Activated CD8-positive, alpha-beta memory T cell treated with anti-CD3 and anti-CD28 coated beads for 1 hour (primary cell): ENCODE measurements around the gene TDRD9.

Source experiments
- DNase-seq, 2 donors: peaks; one replicate each; pipeline ENCODE4 v3.0.0-alpha.2; 2020; ENCODE audit warnings: low read depth in 1 of 2; ENCODE audit errors: extremely low read depth in 1 of 2

The TDRD9 gene

DNA sequence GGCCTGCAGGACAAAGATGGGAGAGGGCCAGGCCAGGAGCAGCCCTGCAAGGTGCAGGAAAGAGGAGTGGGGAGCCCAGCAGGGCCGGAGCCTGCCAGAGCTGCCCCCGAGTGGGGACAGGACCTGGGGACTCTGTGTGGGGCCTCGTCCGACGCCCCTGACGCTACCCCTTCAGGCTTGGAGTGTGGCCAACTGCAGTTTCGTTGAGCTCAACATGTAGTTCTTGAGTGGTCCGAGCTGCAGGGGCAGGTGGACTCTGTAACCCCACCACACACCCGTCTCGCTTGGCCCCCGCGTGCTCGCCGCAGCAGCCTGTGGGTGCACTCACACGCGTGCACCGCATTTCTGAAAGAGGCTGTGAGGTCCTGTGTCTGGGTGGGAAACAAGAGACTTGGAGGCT is 159.2 kb downstream of the TDRD9 start:
- no peak for DNase-seq

DNA sequence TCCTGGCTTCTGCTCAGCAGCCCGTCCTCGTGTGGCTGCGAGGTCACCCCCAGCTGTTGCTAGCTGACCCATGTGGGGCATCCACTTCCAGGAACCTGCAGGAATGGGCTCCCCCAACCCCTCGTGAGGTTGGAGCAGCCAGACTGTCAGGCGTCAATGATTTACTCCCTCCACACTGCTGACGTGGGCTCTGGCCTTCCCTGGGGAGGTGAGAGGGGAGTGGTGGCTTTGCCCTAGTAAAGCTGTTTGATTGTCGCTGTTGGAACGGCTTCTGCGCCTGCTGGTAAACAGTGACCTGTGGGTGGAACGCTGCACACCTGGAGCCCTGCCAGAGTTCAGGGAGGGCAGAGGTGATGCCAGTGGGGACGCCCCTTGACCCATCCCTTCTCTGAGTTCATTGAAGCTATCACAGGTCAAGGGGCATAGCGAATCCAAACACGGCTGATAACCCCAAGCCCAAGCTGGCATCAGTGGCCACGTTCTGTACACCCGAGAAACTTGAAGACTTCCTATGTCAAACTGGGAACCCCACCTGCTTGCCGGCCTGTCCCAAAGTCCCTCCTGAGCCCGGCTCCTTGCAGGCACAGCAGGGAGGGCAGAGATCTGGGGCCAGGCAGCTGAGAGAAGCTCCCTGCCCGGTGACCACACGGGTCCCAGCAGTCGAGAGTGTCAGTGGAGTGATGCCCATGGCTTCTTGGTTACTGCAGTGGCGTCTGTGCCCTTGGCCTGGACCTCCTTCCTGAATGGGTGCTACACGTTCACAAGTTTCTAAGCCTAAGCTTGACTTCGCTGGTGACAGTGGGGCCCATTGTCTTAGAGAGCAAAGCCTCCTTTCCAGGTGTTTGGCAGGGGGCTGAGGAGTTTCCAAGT is 160.0 kb downstream of the TDRD9 start:
- DNase-seq: no peak

DNA sequence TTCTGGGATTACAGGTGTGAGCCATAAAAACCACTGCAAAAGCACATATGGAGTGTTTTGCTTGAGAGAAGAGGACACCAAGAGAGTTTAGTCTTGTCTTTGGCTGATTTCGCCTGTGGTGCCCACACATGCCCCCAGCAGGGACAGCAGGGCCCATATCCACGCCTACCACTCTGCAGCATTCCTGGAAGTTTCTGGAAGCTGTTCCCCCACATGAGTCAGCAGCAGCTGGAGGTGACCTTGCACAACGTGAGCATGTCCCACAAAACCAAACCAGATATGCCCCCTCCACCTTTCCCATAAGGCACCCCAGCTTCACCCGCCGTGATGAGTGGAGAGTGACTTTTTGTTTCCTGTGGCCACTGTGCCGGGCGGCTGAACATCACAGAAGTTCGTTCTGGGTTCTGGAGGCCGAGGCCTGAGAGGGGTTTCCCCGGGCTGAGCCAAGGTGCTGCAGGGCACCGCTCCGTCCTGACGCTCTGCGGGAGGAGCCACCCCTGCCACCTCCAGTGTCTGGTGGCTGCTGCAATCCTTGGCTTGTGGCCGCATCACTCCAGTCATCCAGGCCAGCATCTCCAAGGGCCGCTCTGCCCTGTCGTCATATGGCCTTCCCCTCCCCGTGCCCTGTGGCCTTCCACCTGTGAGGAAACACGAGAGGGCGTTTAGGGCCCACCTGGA is 162.0 kb downstream of the TDRD9 start:
- DNase-seq: no peak

DNA sequence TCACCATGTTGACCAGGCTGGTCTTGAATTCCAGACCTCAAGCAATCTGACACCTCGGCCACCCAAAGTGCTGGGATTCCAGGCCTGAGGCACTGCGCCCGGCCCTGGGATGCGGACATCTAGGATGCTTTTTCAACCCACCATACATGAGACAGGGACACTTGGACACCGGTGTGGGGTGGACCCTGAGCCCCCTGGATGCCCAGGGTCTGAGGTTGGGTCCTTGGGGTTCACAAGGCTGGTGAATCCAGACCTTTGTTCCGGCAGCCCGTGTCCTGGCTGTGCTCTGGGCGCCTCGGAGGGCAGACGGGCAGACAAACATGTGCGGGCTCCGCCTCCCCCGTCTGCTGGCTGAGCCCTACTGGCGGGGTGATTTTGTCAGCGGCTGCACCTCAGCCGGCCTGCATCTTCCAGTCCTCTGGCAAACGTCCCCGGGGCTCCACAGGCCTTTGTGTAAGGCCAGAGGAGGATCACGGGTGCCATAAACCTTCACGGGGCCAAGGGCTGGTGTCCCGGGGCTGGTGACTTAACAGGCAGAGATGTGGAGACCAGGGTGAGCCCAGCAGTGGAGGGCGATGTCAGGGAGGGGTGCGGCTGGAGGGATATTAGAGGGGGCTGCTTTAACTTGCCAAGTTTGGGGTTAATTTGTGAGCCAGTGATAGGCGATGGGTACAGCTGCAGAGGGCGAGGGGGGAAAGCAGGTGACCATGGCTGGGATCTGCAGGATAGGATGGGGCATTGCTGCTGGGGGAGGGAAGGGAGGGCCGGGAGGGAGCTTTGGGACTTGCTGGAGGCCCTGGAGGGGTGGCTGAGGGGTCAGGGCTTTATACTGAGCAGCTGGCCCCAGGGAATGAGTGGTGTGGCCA is 163.0 kb downstream of the TDRD9 start:
- no peak for DNase-seq

DNA sequence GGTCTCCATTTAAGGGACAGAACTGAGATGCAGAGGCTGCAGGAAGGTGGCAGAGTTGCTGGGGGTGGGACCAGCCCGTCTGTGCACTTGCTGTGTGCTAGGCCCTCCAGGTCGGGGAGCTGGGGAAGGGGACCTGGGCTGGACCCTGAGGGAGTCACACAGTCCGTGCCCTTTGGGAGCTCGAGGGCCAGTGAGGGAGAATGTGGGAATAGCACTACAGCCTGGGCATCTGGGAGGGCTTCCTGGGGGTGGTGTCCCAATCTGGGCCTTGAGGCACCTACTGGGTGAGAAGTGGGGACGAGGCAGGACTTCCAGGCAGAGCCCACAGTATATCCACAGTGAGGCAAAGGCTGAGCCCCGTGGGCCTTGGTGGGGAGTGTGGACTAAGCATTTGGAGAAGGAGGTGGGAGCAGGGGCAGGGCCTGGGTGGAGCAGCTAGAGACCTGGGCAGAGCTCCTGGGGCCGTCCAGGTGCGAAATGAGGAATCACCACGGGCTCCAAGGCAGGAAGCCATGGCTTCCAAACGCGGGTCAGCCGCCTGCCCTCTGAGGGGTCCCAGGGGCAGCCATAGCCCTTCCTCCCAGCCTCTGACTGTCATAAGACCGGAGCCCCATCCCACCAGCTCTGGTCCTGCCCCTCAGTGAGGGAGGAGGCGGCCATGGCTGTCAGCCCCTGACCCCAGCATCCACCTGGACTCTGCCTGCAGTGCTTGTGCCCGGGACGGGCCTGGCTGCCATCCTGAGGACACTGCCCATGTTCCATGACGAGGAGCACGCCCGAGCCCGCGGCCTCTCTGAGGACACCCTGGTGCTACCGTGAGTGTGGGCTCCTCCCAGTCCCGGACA is 163.9 kb downstream of the TDRD9 start:
- no peak for DNase-seq

DNA sequence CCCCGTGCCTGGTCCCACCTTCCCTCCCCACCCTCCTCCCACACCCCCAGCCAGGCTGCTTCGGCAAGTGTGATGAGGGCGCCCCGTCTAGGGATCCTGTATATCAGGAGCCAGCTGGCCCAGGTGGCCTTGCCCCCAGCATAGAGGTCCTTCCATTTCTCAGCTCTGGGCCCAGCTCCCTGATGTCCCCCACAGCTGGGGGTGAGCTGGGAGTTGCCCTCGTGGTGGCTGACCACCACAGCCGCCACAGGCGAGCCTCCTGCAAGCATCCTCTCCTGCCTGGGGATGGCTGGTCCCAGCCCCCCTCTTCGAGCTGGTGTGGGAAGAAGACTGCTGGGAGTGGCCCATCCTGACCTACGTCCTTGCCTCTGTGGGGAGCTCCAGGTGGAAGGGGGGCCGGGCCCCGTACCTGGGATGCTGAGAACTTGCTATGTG is 164.7 kb downstream of the TDRD9 start:
- DNase-seq: no peak

DNA sequence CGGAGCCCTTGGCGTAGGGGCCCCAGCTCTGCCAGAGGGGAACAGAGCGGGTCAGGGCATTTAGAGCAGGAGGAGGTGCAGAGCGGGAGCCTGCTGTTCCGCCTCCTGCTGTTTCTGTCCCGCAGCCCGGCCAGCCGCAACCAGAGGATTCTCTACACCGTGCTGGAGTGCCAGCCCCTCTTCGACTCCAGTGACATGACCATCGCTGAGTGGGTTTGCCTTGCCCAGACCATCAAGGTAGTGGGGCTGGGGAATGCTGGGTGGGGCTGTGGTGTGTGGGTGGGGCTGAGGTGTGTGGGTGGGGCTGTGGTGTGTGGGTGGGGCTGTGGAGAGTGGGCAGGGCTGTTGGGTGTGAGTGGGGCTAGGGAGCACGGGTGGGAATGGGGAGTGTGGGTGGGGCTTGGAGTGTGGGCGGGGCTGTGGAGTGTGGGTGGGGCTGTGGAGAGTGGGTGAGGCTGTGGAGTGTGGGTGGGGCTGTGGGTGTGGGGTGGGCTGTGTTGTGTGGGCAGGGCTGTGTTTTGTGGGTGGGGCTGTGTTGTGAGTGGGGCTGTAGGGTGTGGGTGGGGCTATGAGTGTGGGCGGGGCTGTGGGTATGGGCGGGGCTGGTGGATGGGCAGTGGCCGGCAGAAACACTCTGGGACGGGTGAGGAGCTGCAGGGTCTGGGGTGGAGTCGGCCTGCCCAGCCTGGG is 165.3 kb downstream of the TDRD9 start:
- DNase-seq: no peak

DNA sequence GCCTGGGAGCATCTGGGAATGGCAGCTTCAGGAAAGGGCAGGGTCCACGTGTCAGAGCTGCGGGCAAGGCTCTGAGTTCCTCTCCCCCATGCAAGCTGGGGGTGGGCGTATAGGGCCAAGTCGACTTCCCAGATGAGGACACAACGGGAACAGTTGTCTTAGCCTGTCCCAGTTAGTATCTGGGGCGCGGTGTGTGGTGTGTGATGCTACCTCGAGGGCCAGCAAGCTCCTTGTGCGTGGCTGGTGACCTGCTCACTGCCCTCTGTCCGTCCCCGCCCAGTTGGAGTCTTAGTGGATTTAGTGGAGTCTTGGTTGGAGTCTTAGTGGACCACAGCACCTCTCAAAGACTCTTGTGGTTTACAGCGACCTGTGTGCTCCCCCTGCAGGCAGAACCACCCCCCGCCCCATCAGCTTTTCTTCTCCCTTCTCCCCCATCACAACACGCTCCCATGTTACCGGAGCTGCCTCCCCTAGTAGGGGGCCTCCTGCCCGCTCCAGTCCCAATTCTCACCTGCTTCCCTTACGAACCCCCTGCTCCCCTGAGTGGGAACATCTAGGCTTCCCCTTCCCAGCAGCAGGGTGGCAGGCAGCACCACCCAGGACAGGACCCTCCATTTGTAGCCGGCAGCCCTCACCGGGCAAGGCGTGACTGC is 165.9 kb downstream of the TDRD9 start:
- no peak for DNase-seq

DNA sequence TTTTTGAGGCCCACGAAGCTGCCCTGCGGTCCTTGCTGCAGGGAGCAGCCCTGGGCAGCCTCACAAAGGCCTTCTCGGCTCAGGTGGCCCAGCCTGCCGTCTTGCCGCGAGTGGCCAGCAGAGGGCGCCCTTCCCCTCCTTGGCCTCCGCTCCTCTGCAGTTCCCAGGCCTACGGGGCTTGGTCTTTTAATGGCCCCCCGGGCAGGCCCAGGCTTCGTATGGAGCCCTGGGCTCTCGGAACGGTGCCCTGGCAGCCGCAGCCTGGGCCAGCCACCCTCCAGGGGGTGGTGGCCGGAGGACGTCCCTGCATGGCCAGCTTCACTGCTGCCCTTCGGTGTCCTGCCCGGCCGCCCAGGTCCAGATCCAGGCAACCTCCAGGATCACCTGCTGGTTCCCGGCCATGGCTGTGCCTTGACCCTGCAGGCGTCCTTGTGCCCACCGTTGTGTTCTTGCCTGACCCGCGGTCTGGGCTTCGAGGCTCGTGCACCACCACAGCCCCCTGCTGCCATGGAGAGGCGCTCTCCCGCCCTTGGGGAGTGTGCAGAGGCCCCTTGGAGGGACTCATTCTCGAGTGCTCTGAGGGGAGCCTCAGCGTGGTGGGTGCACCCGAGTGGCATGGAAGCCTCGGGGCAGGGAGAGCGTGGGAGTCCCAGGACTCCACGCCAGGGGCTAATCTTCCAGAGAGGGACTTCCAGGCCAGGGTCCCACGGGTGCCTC is 166.6 kb downstream of the TDRD9 start:
- peak; percentile 10 to 65 for DNase-seq

DNA sequence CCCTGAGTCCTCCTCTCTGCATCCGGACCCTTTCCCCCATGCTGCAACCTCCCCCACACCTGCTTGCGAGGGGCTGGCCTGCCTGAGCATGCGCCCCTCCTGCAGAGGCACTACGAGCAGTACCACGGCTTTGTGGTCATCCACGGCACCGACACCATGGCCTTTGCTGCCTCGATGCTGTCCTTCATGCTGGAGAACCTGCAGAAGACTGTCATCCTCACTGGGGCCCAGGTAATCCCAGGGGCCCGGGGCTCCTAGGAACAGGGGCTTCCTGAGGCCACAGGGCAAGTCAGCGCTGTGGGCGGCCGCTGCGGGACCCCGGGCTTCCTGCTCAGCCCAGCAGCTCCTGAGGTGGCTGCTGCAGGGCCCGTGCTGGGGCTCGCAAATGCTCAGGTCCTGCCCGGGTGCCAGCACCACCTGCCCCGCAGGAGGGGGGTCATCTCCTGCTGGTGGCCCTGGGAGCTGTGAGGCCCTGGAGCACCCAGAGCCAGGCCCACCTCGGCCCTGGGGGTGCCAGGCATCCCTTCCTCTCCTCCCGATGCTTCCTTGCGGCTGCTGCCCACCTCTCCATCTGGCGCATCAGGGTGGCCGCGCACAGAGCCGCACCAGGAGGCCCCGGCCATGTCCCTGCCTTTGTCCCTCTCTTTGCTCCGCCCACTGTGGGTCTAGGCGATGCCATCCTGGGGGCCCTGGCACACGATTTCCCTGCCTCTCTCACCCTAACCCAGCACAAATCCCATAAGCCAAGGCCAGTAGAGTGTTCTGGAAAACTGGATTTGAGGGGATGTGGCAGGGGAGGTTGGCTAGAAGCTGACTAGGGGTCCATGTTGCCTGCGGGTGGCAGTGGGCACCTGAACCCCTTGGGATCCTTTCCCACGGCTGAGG is 167.4 kb downstream of the TDRD9 start:
- no peak for DNase-seq

DNA sequence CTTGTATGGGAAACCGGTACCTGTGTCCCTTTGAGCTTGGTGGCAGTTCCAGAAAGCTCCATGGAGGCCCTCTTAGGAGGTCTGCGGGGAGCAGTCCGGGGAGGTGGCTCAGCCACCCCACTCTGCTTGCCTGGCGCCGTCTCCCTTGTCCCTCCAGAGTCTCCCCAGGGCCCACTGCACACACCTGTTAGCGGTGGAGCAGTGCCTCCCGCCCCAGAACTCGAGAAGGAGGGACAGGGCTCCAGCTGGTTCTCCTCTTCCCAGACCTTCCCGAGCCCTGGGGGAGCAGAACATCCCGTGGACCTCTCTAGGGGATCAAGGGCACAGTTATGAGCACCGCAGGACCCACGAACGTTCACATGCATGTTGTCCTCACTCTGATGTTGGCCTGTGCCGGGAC is 168.1 kb downstream of the TDRD9 start:
- DNase-seq: no peak

DNA sequence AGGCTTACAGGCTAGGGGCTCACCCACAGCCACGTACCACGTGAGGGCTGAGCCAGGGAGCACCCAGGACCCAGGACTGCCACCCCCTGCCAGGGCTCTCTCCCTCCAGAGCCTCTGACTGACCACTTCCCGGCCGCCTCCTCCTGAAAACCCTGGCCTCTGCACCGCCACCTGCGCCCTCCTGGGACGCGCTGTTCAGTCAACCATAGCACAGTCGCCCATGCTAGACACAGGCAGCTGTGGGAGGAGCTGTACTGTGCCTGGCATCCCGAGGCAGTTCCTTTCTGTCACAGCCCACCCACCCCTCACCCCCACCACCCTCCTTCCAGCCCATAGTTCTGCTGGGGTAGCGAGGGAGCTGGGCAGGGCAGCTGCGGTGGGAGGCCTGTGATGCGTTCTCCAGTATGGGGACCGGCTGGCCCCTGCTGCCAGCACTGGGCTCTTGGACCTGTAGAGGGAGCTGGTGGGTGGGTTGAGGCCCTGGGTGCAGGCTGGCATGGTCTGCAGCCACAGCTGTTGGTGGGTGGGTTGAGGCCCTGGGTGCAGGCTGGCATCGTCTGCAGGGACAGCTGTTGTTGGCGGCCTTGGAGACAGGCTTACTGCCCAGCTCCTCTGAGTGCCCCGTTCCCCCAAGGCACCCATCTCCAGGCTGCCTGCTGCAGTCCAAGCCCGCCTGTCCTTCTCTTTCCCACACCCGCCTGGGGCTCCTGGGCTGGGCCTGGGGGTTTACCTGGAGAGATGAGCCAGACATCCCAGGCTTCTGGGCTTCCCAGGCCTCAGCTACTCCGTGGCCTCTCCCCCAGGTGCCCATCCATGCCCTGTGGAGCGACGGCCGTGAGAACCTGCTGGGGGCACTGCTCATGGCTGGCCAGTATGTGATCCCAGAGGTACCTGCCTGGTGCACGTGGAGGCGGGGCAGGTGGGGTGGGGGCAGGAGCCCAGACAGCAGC is 168.8 kb downstream of the TDRD9 start:
- no peak for DNase-seq

DNA sequence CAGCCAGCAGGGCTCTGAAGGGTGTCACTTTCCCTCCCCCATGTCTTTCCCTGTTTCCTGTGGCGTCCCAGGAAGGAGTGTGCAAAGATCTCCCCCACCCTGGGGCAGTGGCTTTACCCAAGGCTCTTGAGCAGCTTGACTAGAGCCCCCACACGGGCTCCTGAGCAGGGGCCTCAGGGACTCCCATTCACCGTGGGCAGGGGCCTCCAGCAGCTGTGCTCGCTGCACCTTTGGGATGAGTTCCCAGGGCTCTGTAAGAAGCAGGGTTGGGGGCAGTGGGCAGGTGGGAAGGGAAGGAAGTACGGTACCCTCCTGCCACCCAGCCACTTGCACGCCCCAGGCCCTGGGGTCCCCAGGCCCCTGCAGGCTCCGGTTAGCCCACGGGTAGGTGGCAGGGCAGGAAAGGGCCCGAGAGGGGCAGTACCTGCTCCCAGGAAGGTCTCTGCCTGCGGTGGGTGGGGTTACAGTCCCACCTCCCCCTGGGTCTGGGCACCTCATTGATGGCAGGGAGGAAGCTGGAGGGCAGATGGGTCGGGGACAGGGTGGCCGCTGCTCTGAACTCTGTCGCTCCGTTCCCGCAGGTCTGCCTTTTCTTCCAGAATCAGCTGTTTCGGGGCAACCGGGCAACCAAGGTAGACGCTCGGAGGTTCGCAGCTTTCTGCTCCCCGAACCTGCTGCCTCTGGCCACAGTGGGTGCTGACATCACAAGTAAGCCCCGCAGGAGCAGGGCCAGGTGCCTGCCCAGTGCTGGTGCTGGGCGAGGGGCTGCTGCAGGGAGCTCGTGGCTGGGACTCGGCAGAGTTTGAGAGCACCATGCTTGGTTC is 170.2 kb downstream of the TDRD9 start:
- no peak for DNase-seq

DNA sequence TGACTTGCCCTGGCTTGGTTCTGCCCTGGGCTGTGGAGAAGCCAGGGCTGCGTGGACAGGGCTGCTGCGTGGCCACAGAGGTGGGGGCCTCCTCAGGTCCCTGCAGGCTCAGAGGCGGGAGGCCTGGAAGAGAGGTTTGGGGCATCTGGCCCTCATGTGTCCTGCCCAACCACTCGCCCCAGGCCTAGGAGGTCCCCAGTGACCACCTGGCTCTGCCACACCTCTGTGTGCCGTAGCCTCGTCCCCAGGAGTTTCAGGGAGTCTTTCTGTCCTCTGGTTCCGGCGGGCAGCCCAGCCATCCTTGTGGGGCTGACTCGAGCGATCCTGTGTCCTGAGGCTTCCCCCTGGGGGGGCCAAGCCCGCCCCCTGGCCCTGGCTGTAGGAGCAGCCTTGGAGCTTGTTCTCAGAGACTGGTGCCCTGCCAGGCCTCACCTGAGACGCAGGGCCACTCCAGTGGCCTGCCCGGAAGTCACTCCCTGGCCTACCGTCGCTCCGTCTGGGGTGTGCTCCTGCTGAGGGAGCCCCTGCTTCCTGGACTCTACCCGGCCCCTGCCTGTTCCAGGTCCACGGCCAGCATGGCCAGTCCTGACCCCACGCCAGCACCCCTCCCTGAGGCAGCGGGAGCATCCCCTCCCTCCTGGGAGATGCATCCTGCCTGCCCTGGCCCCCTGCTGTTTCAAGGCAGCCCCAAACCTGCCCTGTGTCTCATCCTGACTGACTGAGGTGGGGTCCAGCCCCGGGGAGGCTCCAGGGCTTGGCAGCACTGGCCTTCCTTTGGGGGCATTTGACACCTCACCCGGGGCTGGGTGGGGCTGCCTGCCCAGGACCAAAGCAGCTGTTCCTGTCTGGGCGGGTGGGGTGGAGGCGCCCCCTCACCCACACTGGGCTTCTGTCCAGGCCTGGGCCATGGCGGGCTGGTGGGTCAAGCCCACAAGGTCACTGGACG is 171.1 kb downstream of the TDRD9 start:
- DNase-seq: no peak
